ENCODE results near the gene SERPINE2. TPM values are rescaled to one million over a fixed set of nuclear protein-coding genes. Genes with fewer than 3 reads are reported as not detected.

SERPINE2 gene
- total RNA-seq, 2 experiments from 2014 or later: 40.4 to 42.4 TPM

DNA sequence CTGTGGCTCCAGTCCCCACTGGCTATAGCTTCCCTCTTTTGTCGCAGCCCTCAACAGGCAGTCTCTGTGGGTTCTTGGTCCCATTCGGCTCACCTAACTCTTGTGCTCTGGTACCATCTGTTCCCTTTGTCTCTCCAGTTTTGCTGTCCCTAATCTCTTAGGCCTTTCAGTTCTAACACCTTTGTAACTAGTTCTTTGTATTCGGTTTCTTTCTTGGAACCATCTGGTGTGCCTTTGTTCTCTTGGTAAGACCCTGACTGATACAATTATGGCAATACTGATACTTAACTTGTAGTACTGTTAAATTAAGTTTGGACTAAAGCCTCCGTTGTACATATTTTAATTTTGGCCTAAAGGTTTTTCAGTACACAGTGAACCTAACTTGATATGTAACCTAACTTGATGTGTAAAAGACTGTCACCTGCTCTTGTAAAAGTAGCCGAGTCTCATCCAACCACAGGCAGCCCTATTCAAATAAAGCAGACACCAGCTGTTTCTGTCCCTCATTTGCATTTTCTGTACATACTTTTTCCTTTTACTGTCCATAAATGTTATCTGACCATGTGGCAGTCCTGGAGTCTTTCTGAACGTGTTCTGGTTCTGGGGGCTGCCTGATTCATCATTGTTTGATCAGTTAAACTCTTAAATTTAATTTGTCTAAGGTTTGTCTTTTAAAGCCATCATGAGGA lies 86.7 kb downstream of the SERPINE2 start:
- Mint-ChIP-seq H3K27me3 (no peaks in the 10 kb centered on the region), H3K4me3 (no peak overlapping the region), H3K27ac (peak overlapping the region; percentile 53), H3K4me1 (ENCODE audit: low read depth) (peaks cover 72% of the 10 kb centered on the region), H3K9me3 (no peaks in the 10 kb centered on the region), H3K36me3 (ENCODE audit: low read depth) (peaks cover 4% of the 10 kb centered on the region)
- intact Hi-C loops (cut with micrococcal nuclease): loop anchor here (10.0 kb wide), 1 partner anchor 1092 kb away; the partner anchor contains the start of gene DOCK10
- ATAC-seq (no peak), DNase-seq (no peak)
- ChIA-PET CTCF (no interaction called here), POLR2A (interaction anchor here (7.1 kb wide), 1 partner anchor 9 kb away, joined by 84 read pairs; the partner anchor contains the start of gene WDFY1)
- TF ChIP-seq, protein P1, sequence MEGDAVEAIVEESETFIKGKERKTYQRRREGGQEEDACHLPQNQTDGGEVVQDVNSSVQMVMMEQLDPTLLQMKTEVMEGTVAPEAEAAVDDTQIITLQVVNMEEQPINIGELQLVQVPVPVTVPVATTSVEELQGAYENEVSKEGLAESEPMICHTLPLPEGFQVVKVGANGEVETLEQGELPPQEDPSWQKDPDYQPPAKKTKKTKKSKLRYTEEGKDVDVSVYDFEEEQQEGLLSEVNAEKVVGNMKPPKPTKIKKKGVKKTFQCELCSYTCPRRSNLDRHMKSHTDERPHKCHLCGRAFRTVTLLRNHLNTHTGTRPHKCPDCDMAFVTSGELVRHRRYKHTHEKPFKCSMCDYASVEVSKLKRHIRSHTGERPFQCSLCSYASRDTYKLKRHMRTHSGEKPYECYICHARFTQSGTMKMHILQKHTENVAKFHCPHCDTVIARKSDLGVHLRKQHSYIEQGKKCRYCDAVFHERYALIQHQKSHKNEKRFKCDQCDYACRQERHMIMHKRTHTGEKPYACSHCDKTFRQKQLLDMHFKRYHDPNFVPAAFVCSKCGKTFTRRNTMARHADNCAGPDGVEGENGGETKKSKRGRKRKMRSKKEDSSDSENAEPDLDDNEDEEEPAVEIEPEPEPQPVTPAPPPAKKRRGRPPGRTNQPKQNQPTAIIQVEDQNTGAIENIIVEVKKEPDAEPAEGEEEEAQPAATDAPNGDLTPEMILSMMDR (IDR thresholded peaks at IDR 0.05): no peak

DNA sequence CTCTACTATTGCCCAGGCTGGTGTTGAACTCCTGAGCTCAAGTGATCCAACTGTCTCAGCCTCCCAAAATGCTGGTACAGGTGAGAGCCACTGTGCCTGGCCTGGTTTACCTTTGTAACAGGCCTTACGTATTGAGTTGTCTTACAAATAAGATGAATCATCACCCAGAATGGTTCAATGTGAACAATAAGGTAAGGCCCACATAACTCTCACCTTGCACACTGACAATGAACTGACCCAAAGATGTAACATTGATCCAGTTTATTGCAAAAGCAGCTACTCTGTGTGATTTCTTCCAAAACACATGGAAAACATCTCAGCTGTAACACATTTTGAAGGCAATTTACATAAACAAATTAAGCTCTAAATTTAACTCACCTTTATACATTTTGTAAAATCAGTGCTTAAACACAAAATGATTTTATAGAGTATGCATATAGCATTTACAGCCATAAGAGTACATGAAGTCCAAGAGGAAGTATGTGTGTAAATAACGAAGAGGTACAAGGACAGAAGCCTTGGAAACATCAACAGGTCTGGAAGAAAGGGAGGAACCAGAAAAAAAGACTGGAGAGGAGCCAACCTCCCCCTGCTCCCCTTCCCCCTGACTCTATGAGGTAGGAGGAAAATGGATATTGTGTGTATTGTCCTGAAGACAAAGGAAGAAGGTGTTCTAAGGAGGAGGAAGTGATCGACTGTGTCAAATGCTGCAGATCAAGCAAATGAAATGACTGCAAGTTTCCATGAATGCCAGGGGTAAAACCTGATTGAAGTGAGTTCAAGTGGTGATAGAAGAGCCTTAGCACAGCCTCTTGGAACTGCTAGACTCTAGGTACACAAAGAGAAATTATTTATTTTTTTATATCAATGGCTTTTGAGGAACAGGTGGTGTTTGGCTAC lies 88.4 kb downstream of the SERPINE2 start:
- Mint-ChIP-seq H3K27me3 (no peaks in the 10 kb centered on the region), H3K4me1 (ENCODE audit: low read depth) (peaks cover 74% of the 10 kb centered on the region), H3K9me3 (no peaks in the 10 kb centered on the region), H3K36me3 (ENCODE audit: low read depth) (peaks cover 2% of the 10 kb centered on the region), H3K27ac (peak overlapping the region; percentile 79), H3K4me3 (no peak overlapping the region)
- POLR2A ChIA-PET: interaction anchor here (0.6 to 1.4 kb wide), 4 partner anchors 9 to 612 kb away, joined by 3 to 9 read pairs (median 4); no protein-coding TSS in a partner anchor
- ATAC-seq: peak; percentile 49
- TF ChIP-seq, protein P1 (IDR thresholded peaks at IDR 0.05): no peak
- DNase-seq: no peak
- intact Hi-C loops (cut with micrococcal nuclease): loop anchor here (10.0 kb wide), 1 partner anchor 1094 kb away; the partner anchor contains the start of gene DOCK10
- CTCF ChIA-PET: interaction anchor here (0.5 to 1.3 kb wide), 4 partner anchors 10 to 322 kb away, joined by 3 to 5 read pairs (median 3); no protein-coding TSS in a partner anchor

DNA sequence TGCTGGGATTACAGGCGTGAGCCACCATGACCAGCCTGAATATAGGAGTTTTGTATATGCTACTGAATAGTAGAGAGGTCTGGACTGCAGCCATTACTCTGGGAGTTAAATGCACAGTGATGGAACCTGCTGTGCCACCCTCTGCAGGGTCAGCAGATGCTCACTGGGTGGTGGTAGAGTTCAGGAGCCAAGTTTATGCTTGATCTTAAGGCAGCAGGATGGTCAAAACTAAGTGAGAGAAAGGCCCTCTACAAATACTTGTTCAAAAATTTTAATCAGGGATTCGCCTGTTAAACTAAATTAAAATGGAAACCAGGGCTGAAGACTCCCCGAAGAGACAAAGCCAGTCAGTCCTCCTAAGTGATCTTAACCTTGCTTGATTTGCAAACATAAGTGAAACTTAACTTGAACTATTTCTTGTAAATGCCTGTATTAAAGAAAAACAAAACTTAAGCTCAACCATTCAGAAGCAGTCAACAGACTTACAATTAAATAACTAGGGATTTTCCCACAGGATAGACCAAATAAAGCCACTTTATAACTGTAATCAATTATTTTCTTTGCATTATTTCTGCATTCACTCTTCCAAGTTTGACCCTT lies 89.7 kb downstream of the SERPINE2 start:
- peaks cover 2% of the 10 kb centered on the region for H3K36me3 Mint-ChIP-seq (ENCODE audit: low read depth)
- intact Hi-C loops (cut with micrococcal nuclease): no loop called here
- DNase-seq (no peak), ATAC-seq (no peak)
- H3K27me3 Mint-ChIP-seq: no peaks in the 10 kb centered on the region
- no peak overlapping the region for H3K4me3 Mint-ChIP-seq
- POLR2A ChIA-PET: interaction anchor here (0.8 to 1.4 kb wide), 4 partner anchors 8 to 52 kb away, joined by 3 to 9 read pairs (median 4); no protein-coding TSS in a partner anchor
- TF ChIP-seq, protein P1 (IDR thresholded peaks at IDR 0.05): no peak
- H3K4me1 Mint-ChIP-seq (ENCODE audit: low read depth): peaks cover 61% of the 10 kb centered on the region
- H3K27ac Mint-ChIP-seq: peak overlapping the region; percentile 78
- CTCF ChIA-PET: interaction anchor here (0.7 to 1.3 kb wide), 4 partner anchors 8 to 21 kb away, joined by 3 to 5 read pairs (median 3); no protein-coding TSS in a partner anchor
- no peaks in the 10 kb centered on the region for H3K9me3 Mint-ChIP-seq

DNA sequence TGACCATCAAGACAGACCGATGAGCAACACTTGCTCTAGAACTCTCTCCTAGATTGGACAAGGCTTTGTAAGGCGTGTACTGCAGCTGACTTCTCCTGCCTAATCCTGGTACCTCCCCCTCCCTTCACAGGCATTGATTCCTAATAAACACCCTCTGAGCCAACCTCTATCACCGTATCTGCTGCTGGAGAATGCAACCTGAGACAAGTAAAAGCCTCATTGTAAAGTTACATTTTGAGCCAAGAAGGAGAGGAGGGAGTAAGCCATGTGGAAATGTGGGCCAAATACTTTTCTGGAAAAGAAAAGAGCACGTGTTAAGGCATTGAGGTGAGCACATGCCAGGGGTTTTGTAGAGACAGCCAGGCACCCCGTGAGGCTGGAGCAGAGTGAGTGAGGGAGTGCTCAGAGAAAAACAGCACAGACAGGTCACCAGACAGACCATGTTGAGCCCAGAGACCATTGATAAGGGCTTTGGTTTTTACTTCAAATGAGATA lies 91.3 kb downstream of the SERPINE2 start:
- H3K27me3 Mint-ChIP-seq: no peaks in the 10 kb centered on the region
- DNase-seq (no peak), ATAC-seq (no peak)
- no peak overlapping the region for H3K4me3 Mint-ChIP-seq
- H3K4me1 Mint-ChIP-seq (ENCODE audit: low read depth): peaks cover 59% of the 10 kb centered on the region
- ChIA-PET CTCF (no interaction called here), POLR2A (no interaction called here)
- intact Hi-C loops (cut with micrococcal nuclease): no loop called here
- peaks cover 2% of the 10 kb centered on the region for H3K9me3 Mint-ChIP-seq
- TF ChIP-seq, protein P1 (IDR thresholded peaks at IDR 0.05): no peak
- peak overlapping the region; percentile 80 for H3K27ac Mint-ChIP-seq
- peaks cover 7% of the 10 kb centered on the region for H3K36me3 Mint-ChIP-seq (ENCODE audit: low read depth)

Data from activated CD8-positive, alpha-beta T cell treated with anti-CD3 and anti-CD28 coated beads for 36 hours (primary cell).